GM23248 (cell line): ENCODE results near the gene FBXW4. TPM values are rescaled to one million over a fixed set of nuclear protein-coding genes. Genes with fewer than 3 reads are reported as not detected.

Experiments
- DNase-seq: peaks from one replicate; pipeline ENCODE4 v3.0.0-alpha.2; 2015
- H2AFZ ChIP-seq: fragments of 200-600 bp; sonication (generic); 2 replicates; pipeline ENCODE4 v1.6.1; 2016; ENCODE audit warnings: antibody characterized with exemption
- H3F3A ChIP-seq: fragments of 200-600 bp; sonication (generic); 2 replicates; pipeline ENCODE4 v1.6.1; 2016; ENCODE audit warnings: mild to moderate bottlenecking, antibody characterized with exemption, mixed run types; ENCODE audit not compliant: insufficient read depth
- H3K27ac ChIP-seq: fragments of 200-600 bp; sonication (generic); 2 replicates; pipeline ENCODE4 v1.5.1; 2016; ENCODE audit warnings: mild to moderate bottlenecking
- H3K27me3 ChIP-seq: fragments of 200-600 bp; sonication (generic); replicated peaks from 2 replicates; pipeline ENCODE4 v1.6.1; 2016; ENCODE audit warnings: mild to moderate bottlenecking; ENCODE audit not compliant: insufficient read depth
- H3K36me3 ChIP-seq: fragments of 200-600 bp; sonication (generic); 2 replicates; pipeline ENCODE4 v1.6.1; 2016; ENCODE audit warnings: low read depth, mild to moderate bottlenecking
- H3K4me1 ChIP-seq: fragments of 200-600 bp; sonication (generic); 2 replicates; pipeline ENCODE4 v1.6.1; 2016; ENCODE audit warnings: mild to moderate bottlenecking; ENCODE audit not compliant: insufficient read depth
- H3K4me2 ChIP-seq: fragments of 200-600 bp; sonication (generic); one replicate; pipeline ENCODE4 v1.6.1; 2016; ENCODE audit warnings: mild to moderate bottlenecking; ENCODE audit not compliant: unreplicated experiment
- H3K4me3 ChIP-seq: fragments of 200-600 bp; sonication (generic); 2 replicates; pipeline ENCODE4 v1.5.1; 2016; ENCODE audit warnings: mild to moderate bottlenecking
- H3K79me2 ChIP-seq: fragments of 200-600 bp; sonication (generic); 2 replicates; pipeline ENCODE4 v1.6.1; 2016; ENCODE audit warnings: mild to moderate bottlenecking; ENCODE audit not compliant: insufficient read depth
- H3K9ac ChIP-seq: fragments of 200-600 bp; sonication (generic); 2 replicates; pipeline ENCODE4 v1.6.1; 2016; ENCODE audit warnings: mild to moderate bottlenecking
- H3K9me2 ChIP-seq: fragments of 200-600 bp; sonication (generic); 2 replicates; pipeline ENCODE4 v1.6.1; 2016; ENCODE audit warnings: mixed run types, mild to moderate bottlenecking, moderate library complexity; ENCODE audit not compliant: insufficient read depth
- H3K9me3 ChIP-seq: fragments of 200-600 bp; sonication (generic); one replicate; pipeline ENCODE4 v1.6.1; 2017; ENCODE audit warnings: low read depth
- H4K20me1 ChIP-seq: fragments of 200-600 bp; sonication (generic); 2 replicates; pipeline ENCODE4 v1.6.0; 2016; ENCODE audit not compliant: insufficient read depth
- EZH2 ChIP-seq: fragments of 200-600 bp; sonication (generic); IDR thresholded peaks from 2 replicates; pipeline ENCODE4 v1.6.1; 2018; ENCODE audit warnings: antibody characterized with exemption, mild to moderate bottlenecking; ENCODE audit not compliant: insufficient read depth, poor library complexity, severe bottlenecking
- EZH2phosphoT487 ChIP-seq: fragments of 200-600 bp; sonication (generic); IDR thresholded peaks from 2 replicates; pipeline ENCODE4 v1.6.1; 2018; ENCODE audit warnings: antibody characterized with exemption, moderate library complexity, mild to moderate bottlenecking, low read depth; ENCODE audit not compliant: insufficient read depth
- WGBS, 2 experiments: methylation state at CpG; one replicate each; pipeline ENCODE4 v1.1.6; 2015 to 2017; ENCODE audit warnings: low lambda C conversion rate in 2 of 2, low coverage in 1 of 2; ENCODE audit errors: missing lambda C conversion rate in 2 of 2; 5-methylcytosine and 5-hydroxymethylcytosine counted together
- in situ Hi-C: fragments of 300-500 bp; cut with MboI; formaldehyde crosslinking; loops from 2 replicates; pipeline ENCODE4 v1.15.0; 2020
- polyA plus RNA-seq: library from polyadenylated mRNA; unstranded; fragments of >200 nt; fragmentation: Nextera tagmentation; extraction: Ambion mirVana; gene quantifications from 2 replicates; pipeline ENCODE4 v1.2.1, GENCODE V29; 2016
- total RNA-seq: library from RNA; depleted of rRNA; stranded (reverse); fragments of >200 nt; shearing (Covaris generic); gene quantifications from 2 replicates; pipeline ENCODE4 v1.2.3, GENCODE V29; 2014

FBXW4 gene
- total and polyA plus RNA-seq, 2 experiments from 2014 or later = 4.6 to 18.7 TPM

DNA sequence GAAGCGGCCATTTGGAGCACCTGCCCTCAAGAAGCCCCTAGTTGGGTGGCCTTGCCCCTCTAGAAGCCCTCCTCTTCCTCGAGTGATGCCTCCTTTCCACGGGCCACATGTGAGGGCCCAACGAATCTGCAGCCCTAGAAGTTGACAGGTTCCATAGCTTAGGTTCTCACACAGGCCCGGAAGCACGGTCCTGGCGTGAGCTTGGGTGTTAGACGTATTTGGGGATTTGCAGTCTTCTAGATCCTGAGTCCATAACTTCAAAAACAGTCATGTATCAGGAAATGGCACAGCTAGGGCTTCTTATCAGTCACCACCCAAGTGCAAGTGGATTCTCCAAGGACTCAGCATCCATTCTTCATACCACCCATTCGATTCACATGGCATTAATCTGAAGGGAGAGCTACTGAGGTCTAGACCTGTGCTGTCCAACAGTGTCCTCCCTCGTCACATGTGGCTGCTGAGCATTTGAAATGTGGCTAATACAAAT lies 477 bp upstream of the FBXW4 start:
- no peaks in the 10 kb centered on the region for H3K36me3 ChIP-seq

DNA sequence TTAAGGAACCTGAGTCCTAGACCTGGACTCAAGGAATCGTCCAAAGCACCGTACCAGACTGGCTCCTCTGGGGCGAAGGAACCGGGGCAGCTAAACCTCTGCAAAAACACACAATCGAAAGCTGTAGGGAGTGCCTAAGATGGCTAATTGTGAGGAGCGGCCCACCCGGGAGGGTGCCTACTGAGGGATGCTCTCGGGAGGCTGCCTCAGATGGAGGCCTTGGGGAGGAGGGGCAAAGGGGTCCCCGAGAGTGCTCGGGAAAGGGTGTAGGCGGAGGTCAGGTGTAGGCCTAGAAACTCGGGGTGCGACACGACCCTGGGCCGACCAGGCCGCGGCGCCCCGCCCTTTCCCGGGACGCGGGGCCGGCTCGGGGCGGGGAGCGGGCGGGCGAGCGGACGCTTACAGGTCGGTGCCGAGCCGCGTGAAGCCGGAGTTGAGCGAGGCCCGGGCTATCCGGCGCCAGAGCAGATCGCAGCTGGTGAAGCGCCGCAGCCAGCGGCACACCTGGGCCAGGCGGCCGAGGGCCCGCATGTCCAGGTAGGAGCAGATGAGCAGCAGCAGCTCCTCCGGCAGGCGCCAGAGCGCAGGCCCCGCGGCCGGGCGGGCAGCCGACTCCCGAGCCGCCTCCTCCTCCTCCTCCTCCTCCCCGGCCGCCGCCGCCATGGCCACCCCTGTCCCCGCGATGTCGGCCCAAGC lies 844 bp downstream of the FBXW4 start:
- peak overlapping the region; percentile 80 for H3K27ac ChIP-seq
- peak overlapping the region; percentile 95 for H3K9ac ChIP-seq
- no peaks in the 10 kb centered on the region; the same call in 1 of the 2 replicates for H3F3A ChIP-seq
- peak overlapping the region; percentile 81 for H3K4me3 ChIP-seq
- peak overlapping the region; percentile 89 for H2AFZ ChIP-seq
- DNase-seq = peak; percentile 77
- peaks cover 11% of the 10 kb centered on the region for H3K4me1 ChIP-seq
- H3K4me2 ChIP-seq = peak overlapping the region; percentile 88
- no peaks in the 10 kb centered on the region for H3K27me3 ChIP-seq
- no peak for TF ChIP-seq EZH2
- TF ChIP-seq EZH2phosphoT487 = no peak
- H3K36me3 ChIP-seq = no peaks in the 10 kb centered on the region
- peaks cover 6% of the 10 kb centered on the region; the same call in 1 of the 2 replicates for H4K20me1 ChIP-seq
- in situ Hi-C loops = no loop called here
- 1% methylated on average over 32 to 57 of the region's 63 CpGs for WGBS, 2 experiments
- no peaks in the 10 kb centered on the region for H3K9me2 ChIP-seq
- peaks cover 66% of the 10 kb centered on the region for H3K79me2 ChIP-seq
- H3K9me3 ChIP-seq = no peaks in the 10 kb centered on the region

More for the DNA sequence above, 477 bp upstream of the FBXW4 start:
- H3K9ac ChIP-seq = peak overlapping the region; percentile 95
- H3K27ac ChIP-seq = no peak overlapping the region
- no peaks in the 10 kb centered on the region for H3K27me3 ChIP-seq
- peak overlapping the region; percentile 89 for H2AFZ ChIP-seq
- peaks cover 11% of the 10 kb centered on the region for H3K4me1 ChIP-seq
- peak overlapping the region; percentile 81 for H3K4me3 ChIP-seq
- TF ChIP-seq EZH2 (no peak), EZH2phosphoT487 (no peak)
- no peaks in the 10 kb centered on the region for H3K9me3 ChIP-seq
- 63 to 64% methylated on average over 9 to 10 of the region's 10 CpGs for WGBS, 2 experiments
- H3K4me2 ChIP-seq = peak overlapping the region; percentile 88
- no peak for DNase-seq
- H3F3A ChIP-seq = no peaks in the 10 kb centered on the region; the same call in 1 of the 2 replicates
- in situ Hi-C loops = no loop called here
- peaks cover 6% of the 10 kb centered on the region; the same call in 1 of the 2 replicates for H4K20me1 ChIP-seq
- peaks cover 53% of the 10 kb centered on the region for H3K79me2 ChIP-seq
- H3K9me2 ChIP-seq = no peaks in the 10 kb centered on the region

- in situ Hi-C loops = no loop called here
- H3F3A ChIP-seq = no peaks in the 10 kb centered on the region; the same call in 1 of the 2 replicates
- peak overlapping the region; percentile 80 for H3K27ac ChIP-seq
- no peaks in the 10 kb centered on the region for H3K27me3 ChIP-seq
- WGBS, 2 experiments = 8% methylated on average over 4 of the region's 4 CpGs
- H3K9me2 ChIP-seq = no peaks in the 10 kb centered on the region
- H4K20me1 ChIP-seq = peaks cover 6% of the 10 kb centered on the region; the same call in 1 of the 2 replicates
- peak overlapping the region; percentile 95 for H3K9ac ChIP-seq
- peaks cover 71% of the 10 kb centered on the region for H3K79me2 ChIP-seq
- H3K4me1 ChIP-seq = peaks cover 11% of the 10 kb centered on the region
- H3K4me2 ChIP-seq = peak overlapping the region; percentile 88
- no peak for TF ChIP-seq EZH2phosphoT487
- TF ChIP-seq EZH2 = no peak
- peak; percentile 80 for DNase-seq
- H3K9me3 ChIP-seq = no peaks in the 10 kb centered on the region
- peak overlapping the region; percentile 89 for H2AFZ ChIP-seq
- no peaks in the 10 kb centered on the region for H3K36me3 ChIP-seq
- peak overlapping the region; percentile 81 for H3K4me3 ChIP-seq
Measured at GRCh38 chr10:101693651-101693977, 1.4 kb downstream of the FBXW4 start.

- Histone ChIP-seq H4K20me1 (peaks cover 12% of the 10 kb centered on the region; the same call in 1 of the 2 replicates), H3K4me2 (no peak overlapping the region), H3F3A (peaks cover 8% of the 10 kb centered on the region), H3K27me3 (no peaks in the 10 kb centered on the region), H3K36me3 (no peaks in the 10 kb centered on the region), H3K27ac (no peak overlapping the region), H2AFZ (no peak overlapping the region), H3K4me3 (no peak overlapping the region), H3K79me2 (peaks cover 86% of the 10 kb centered on the region), H3K9ac (no peak overlapping the region), H3K4me1 (peaks cover 23% of the 10 kb centered on the region), H3K9me2 (no peaks in the 10 kb centered on the region), H3K9me3 (no peaks in the 10 kb centered on the region)
- DNase-seq = no peak
- WGBS, 2 experiments = 71 to 75% methylated on average over 7 of the region's 7 CpGs
- TF ChIP-seq EZH2phosphoT487 (no peak), EZH2 (no peak)
- in situ Hi-C loops = no loop called here
Measured at GRCh38 chr10:101691081-101691480, 3.9 kb downstream of the FBXW4 start.
